DMS53 treated with DMSO at 0.1 percent for 48 hours (cell line): ENCODE results near the gene TENM4.

Experiments
- DNase-seq: peaks from one replicate; lab custom pipeline; 2025; ENCODE audit not compliant: unreplicated experiment; lab: John Stamatoyannopoulos, UW

TENM4 gene

DNA sequence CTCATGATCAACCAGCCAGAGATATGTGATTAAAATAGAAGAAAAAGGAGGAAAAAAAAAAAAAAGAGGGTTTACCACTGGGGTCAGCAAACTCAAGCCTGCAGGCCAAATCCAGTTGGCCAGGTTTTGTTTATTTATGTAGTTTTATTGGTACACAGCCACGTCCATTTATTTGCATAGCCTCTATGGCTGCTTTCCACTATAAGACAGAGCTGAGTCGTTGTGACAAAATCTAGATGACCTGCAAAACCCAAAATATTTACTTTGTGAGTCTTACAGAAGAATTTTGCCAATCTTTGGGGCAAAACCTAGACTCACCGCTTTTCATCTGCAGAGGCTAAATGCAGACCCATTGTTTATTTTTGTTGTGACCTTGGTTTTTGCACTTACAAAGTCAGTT is 87.1 kb downstream of the TENM4 start:
- no peak for DNase-seq

- no peak for DNase-seq
Observed at GRCh38 chr11:79352349-79352703, 88.5 kb downstream of the TENM4 start.

DNA sequence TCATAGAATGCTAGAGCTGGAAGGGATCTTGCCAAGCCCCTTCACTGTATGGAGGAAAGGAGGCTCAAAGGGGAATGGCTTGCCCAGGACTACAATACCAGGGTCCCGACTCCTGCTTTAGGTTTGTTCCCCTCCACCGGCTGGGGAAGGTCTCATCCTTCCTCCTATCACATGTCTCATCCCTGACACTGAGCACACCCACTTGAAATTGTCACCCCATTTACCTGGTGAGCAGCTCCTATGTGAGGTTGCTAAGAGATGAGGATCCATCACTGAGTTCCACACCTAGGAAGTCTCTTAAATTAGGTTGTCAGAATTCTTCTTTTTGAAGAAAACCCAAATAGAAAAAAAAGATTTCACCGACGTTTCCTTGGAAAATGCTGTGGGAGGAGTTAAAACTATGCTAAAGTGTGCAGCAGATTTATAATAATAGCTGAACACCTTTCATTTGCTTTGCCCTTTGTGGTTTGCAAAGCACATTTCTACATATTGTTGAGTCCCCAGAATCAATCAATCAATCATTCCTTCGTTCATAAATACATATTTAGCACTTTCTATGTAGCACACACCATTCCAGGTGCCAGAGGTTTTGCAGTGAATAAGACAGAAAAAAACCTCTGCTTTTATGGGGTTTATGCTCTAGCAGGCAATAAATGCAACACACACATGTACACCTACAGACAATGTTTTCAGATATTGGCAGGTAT is 91.7 kb downstream of the TENM4 start:
- no peak for DNase-seq

GRCh38 chr11:79346021-79346420 is 94.8 kb downstream of the TENM4 start:
- no peak for DNase-seq

DNA sequence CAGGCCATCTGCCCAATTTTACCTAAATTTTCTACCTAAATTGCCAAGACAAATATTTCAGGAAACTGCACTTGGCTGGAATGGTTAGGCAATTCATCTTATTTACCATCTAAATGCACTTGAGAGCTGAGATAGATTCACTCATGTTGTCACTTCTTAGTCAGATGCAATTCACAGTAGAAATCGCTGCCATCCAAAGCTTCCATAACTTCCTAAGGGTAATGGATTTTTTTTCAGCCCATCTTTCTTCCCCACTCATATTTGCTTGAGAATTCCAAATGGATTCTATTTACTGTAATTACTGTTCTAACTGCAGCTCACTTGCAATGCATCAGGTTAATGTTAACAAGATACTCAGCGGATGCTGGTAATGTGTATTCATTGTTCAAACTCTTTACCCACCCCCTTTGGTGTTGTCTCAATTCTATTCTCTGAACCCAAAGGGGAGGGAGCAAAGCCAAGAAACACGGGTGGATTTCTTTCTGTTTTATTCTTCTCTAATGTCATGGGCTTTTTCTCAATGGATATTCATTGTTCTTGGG is 96.0 kb downstream of the TENM4 start:
- DNase-seq = no peak

DNA sequence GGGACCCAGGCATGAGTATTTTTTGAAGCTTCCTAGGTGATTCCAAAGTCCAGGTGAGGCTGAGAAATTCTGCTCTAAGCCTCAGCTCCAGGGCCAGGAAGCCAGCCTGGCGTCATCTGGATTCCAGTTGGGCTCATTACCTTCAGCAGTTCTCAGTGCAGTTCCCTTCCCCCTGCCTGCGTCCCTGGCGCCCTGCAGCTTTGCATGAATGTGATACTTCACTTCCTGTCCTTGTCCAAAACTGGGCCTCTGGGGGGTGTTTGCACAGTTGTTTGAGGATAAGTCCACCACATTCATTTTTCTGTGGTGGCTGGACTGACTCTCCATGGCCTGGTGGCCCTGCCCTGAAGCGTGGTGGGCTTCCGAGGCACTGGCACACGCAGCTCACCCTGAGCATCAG is 98.1 kb downstream of the TENM4 start:
- DNase-seq = peak; percentile 55

DNA sequence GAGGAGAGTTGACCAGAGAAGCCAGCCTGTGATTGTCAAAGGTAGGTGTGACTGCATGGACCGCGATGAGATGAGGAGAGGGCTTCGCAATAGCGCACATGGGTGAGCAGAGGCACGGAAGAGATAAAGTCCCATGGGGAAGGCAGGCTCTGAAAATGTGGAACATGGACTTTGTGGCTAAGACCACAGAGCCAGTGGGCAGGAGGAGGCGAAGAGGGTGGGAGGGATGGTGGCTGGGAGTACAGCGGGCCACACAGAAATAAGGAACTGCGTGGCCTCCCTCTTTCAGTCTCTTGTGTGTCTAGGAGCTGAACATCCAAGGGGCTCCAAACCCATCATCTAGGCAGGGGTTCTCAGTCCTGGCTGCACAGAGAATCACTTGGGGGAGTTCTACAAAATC is 98.6 kb downstream of the TENM4 start:
- no peak for DNase-seq

DNA sequence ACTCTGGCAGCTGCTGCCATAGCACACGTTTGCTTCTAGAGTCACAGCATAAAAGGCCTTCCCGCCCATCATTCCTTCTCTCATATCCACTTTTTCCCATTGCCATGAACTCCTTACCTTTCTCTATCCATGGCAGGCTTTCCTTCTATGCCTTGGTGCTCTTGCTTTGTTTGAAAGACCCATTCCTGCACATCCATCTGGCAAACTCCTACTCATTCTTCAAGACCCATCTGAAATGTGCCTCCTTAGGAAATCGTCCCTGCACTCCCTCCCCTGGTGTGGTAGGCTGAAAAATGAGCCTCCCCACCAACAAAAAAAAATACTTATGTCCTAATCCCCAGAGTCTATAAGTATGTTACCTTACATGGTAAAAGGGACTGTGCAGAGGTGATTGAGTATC is 100.3 kb downstream of the TENM4 start:
- no peak for DNase-seq

DNA sequence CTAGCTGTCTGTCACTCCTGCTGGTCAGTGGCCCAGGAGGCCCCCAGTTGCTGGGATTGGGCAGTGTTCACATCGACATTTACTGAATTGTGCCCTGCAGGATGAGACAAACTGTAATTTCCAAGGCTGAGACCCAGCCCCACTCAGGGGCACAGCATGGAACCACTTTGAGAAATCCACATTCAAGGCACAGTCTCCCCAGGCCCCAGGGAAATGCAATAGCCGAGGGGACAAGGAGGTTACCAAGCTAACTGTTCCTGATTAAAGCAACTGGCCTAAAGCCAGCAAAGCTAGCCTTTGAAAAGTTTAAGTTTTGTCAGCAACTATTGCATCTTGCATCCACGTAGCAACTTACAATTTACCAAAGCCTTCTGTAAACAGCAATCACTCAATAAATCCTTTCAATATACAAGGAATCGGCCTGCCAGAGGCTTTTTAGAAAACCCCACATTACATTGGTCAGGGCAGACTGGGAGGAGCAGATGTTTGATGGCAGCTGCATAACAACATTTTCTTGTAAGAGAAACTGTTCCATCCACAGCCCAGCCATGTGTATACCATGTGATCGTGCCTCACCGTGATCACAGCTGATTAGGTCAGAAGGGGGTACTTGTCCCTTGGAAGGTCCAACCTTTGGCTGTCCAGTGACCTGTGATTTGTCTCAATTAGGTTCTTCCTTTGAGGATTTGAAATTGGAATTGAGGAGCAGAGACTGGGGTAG is 103.9 kb downstream of the TENM4 start:
- no peak for DNase-seq

DNA sequence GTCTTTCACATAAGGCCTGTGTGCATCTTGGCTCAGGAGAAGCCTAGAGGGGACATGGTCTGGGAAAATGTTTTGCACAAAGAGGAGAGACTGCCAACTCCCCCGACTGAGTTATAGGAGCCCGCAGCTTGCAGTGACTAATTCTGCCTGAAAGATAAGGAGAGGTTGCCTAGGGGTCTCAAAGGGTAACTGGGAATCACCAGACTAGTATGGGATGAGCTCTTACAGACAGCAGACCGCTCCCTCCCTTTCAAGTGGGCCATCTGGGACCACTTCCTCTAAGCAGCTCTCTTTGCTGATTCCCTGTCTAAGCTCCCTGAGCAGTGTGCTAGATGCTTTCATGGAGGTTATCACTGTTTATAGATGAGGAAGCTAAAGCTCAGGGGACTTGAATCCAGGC is 105.1 kb downstream of the TENM4 start:
- no peak for DNase-seq

GRCh38 chr11:79333355-79333754 is 107.5 kb downstream of the TENM4 start:
- DNase-seq = no peak

DNA sequence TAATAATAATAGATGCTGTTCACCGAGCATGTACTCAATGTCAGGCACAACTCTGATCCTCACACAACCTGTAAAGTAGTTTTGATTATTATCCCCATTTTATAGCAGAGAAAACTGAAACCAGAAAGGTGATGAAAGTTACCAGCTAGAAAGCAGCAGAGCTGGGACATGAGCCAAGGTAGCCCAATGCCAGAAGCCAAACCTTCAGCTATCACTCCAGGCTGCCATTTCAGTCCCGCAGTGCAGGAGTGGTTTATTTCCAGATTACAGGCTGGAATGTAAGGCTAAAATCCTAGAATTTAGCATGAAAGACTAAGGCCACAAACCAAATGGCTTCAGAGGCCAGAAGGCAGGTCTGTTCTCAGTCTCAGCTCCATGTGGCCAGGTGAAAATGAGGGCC is 108.8 kb downstream of the TENM4 start:
- no peak for DNase-seq

DNA sequence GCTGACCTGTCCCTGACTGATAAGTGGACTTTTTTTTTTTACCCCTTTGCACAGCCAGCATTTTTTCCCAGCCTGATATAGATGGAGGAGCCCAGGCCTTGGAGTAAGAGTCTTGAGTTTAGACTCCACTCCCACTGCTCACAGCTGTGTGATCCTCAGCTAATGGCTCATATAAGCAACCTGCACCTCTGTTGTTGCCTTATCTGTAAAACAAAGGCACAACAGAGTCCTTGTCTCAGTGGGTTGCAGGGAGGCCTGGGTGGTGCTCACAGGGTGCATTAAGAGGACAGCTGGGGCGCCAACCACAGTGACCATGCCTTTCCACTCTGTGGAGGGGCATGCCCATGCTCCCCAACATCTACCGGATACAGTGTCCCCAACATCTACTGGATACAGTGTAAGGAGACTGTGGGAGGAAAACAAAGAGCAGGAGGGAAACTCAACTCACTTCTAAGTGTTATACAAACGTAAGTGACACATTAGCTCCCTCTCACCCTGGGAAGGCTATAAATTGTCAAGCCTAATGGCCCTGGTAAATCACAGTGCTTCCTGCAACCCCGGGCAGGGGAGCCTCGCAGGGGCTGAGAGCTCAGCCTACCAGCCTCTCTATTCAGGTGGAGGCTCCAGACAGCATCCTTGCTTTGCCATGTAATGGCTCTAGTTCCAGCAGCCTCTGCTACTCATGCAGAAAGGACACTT is 109.5 kb downstream of the TENM4 start:
- DNase-seq = no peak

- DNase-seq = no peak
Observed at GRCh38 chr11:79330651-79331050, 110.2 kb downstream of the TENM4 start.

DNA sequence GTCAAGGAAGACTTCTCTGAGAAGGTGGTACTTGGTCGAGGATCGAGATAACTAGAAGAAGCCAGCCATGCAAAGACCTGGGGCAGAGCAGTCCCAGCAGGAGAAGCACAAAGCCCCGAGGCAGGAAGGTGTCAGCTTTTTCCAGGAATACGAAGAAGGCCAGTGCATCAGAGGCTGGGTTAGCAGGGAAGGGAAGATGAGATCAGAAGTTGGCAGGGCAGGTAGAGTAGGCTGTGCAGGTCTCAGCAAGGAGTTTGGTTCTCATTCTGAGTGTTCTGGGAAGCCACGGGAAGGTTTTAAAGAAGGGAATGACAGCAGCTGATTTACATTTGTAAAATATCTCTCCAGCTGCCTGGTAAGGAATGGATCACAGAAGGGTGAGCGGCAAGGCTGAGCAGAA is 111.3 kb downstream of the TENM4 start:
- no peak for DNase-seq

DNA sequence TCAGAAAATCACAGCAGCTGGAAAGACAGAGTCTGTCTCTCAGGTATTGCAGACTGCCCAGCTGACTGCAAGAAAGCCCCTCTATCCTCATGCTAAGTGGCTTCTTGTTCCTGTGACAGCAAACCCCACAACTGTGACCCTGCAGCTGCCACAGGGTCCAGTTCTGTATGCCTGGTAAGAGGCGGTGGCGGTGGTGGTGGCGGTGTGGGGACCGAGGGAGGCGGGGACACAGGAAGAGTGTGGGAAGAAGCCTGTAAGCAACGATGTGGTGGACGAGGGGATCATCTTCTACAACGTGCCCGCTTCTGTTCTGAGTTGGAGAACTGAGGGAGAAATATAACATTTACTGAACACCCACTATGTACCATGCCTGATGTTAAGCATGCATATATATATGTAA is 112.4 kb downstream of the TENM4 start:
- DNase-seq = no peak

DNA sequence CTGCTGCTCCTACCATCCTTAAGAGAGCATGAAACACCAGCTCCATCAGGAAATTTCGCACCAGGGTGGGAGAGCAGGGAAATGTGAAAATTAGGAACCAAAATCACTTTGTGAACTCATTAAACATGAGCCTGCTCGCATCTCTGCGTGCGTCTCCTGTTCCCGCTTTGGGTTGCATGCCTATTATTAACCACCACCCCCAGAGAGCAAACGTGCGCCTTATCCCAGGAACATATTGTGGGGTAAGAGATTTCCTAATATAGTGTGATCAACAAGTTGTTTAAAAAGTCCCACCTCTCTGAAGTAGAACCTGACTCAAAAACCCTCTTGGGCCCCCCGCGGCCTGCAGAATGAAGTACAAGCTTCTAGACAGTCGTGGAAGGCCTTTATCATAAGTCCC is 115.0 kb downstream of the TENM4 start:
- DNase-seq = no peak

GRCh38 chr11:79321263-79321662 is 119.6 kb downstream of the TENM4 start:
- DNase-seq = no peak

DNA sequence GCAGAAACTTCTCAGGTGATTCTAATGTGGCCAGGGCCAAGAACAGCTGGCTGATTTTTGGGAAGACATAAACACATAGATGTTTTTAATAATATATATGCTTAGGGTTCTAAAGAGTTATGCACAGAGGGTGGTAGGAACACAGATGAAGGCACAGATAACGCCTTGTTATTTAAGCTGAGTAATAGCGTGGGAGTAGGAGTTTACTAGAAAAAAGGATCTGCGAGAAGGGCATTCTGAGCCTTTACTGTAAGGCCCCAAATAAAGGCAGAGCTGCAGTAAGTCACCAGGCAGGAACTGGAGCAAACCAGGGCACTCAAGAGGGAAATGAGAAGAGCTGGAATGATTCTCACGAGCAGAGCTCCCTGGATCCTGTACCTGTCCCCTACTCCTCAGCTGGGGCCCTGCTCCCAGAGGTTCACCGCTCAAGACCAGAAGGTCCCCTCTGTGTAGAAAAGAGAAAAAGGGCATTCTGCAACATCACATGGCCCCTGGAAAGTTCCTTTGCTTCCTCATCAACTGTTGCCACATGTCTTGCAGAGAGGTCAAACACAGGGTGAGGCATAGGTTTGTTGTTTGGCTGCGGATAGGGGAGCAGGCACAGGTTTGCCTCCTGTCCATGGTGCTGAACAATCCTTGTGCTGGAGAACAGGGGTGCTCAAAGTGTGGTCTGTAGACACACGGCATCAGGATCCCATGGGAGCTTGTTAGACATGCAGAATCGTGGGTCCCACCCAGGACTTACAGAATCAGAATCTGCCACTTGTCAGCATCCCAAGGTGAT is 125.7 kb downstream of the TENM4 start:
- DNase-seq = no peak

DNA sequence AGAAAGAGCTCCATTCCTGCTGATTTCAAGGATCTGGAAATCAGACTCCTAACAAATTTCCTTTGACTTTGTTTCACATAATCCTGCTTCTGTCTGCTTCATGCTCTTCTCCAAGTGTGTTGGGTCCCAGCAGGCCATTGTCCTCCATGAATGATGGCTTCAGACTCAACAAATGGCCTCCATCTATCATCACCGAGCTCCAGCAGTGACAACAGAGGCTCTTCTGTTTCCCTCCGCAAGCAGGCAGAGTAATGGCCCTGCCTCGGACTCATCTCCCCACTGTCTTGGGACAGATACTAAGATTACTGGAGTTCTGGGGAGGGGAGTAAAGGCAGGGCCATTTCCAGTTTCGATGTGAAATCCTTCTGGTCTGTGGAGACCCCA is 127.3 kb downstream of the TENM4 start:
- no peak for DNase-seq
